ENCODE data around the gene USP6NL. TPM values are rescaled to one million over a fixed set of nuclear protein-coding genes. Genes with fewer than 3 reads are reported as not detected.

The USP6NL gene
- total RNA-seq, 1 donor from 2014 or later = 20.0 TPM

DNA sequence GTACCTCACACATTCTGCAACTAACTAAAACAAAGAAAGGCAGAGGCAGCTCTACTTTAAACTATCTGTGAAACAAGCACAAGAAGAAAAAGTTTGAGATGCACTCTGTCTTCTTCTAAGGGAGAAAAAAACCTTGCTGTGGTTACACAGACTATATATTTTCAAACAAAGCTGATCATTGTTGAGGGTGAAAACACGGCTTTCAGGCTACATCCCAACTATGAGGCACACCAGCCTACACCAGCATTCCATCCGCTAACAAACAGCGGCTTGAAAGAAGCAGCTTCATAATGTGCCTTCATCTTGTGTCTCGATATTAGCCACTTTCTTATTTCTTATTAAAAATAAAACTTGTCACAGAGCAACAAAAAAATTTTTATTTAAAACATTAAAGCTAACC, 79.1 kb downstream of the USP6NL start:
- Histone ChIP-seq H3K36me3 (no peaks in the 10 kb centered on the region), H3K9me3 (no peaks in the 10 kb centered on the region), H3K4me3 (no peak overlapping the region), H3K4me1 (peaks cover 27% of the 10 kb centered on the region), H3K27me3 (ENCODE audit: low read depth) (no peaks in the 10 kb centered on the region), H3K27ac (no peak overlapping the region)
- TF ChIP-seq, protein P1, sequence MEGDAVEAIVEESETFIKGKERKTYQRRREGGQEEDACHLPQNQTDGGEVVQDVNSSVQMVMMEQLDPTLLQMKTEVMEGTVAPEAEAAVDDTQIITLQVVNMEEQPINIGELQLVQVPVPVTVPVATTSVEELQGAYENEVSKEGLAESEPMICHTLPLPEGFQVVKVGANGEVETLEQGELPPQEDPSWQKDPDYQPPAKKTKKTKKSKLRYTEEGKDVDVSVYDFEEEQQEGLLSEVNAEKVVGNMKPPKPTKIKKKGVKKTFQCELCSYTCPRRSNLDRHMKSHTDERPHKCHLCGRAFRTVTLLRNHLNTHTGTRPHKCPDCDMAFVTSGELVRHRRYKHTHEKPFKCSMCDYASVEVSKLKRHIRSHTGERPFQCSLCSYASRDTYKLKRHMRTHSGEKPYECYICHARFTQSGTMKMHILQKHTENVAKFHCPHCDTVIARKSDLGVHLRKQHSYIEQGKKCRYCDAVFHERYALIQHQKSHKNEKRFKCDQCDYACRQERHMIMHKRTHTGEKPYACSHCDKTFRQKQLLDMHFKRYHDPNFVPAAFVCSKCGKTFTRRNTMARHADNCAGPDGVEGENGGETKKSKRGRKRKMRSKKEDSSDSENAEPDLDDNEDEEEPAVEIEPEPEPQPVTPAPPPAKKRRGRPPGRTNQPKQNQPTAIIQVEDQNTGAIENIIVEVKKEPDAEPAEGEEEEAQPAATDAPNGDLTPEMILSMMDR (IDR thresholded peaks at IDR 0.05) = no peak
- intact Hi-C loops (cut with DNase I) = no loop called here
- DNase-seq (no peak), ATAC-seq (no peak)

- DNase-seq = no peak
- Histone ChIP-seq H3K27ac (no peak overlapping the region), H3K4me1 (peaks cover 27% of the 10 kb centered on the region), H3K9me3 (no peaks in the 10 kb centered on the region), H3K27me3 (ENCODE audit: low read depth) (no peaks in the 10 kb centered on the region), H3K36me3 (no peaks in the 10 kb centered on the region), H3K4me3 (no peak overlapping the region)
- no peak for ATAC-seq
- TF ChIP-seq, protein P1 (IDR thresholded peaks at IDR 0.05) = no peak
- intact Hi-C loops (cut with DNase I) = no loop called here
Observed at GRCh38 chr10:11530806-11531205, 80.6 kb downstream of the USP6NL start.

- DNase-seq (no peak), ATAC-seq (no peak)
- Histone ChIP-seq H3K27ac (no peak overlapping the region), H3K9me3 (no peaks in the 10 kb centered on the region), H3K4me3 (no peak overlapping the region), H3K27me3 (ENCODE audit: low read depth) (no peaks in the 10 kb centered on the region), H3K4me1 (peaks cover 27% of the 10 kb centered on the region), H3K36me3 (no peaks in the 10 kb centered on the region)
- intact Hi-C loops (cut with DNase I) = loop anchor here (10.0 kb wide), 1 partner anchor 75 kb away; no protein-coding TSS in a partner anchor
- TF ChIP-seq, protein P1 (IDR thresholded peaks at IDR 0.05) = no peak
Observed at GRCh38 chr10:11529276-11529903, 82.1 kb downstream of the USP6NL start.

- ATAC-seq (peak in 1 of 2 donors; percentile 44), DNase-seq (no peak)
- no peaks in the 10 kb centered on the region for H3K9me3 ChIP-seq
- TF ChIP-seq, protein P1 (IDR thresholded peaks at IDR 0.05) = no peak
- H3K4me1 ChIP-seq = peaks cover 22% of the 10 kb centered on the region
- no peak overlapping the region for H3K27ac ChIP-seq
- H3K36me3 ChIP-seq = no peaks in the 10 kb centered on the region
- intact Hi-C loops (cut with DNase I) = loop anchor here (10.0 kb wide), 1 partner anchor 77 kb away; no protein-coding TSS in a partner anchor
- no peaks in the 10 kb centered on the region for H3K27me3 ChIP-seq (ENCODE audit: low read depth)
- no peak overlapping the region for H3K4me3 ChIP-seq
Observed at GRCh38 chr10:11528286-11528685, 83.2 kb downstream of the USP6NL start.

- TF ChIP-seq, protein P1 (IDR thresholded peaks at IDR 0.05) = no peak
- Histone ChIP-seq H3K36me3 (no peaks in the 10 kb centered on the region), H3K4me3 (peak overlapping the region; percentile 27), H3K27me3 (ENCODE audit: low read depth) (no peaks in the 10 kb centered on the region), H3K4me1 (peaks cover 22% of the 10 kb centered on the region), H3K27ac (peak overlapping the region; percentile 26), H3K9me3 (no peaks in the 10 kb centered on the region)
- intact Hi-C loops (cut with DNase I) = loop anchor here (10.0 kb wide), 1 partner anchor 77 kb away; no protein-coding TSS in a partner anchor
- peak in 1 of 2 donors; percentile 35 for ATAC-seq
- no peak for DNase-seq
Observed at GRCh38 chr10:11527691-11528255, 83.7 kb downstream of the USP6NL start.
